ENCODE measurements around the gene LGR6. TPM values are rescaled to one million over a fixed set of nuclear protein-coding genes. Genes with fewer than 3 reads are reported as not detected.

The LGR6 gene
- total and polyA plus RNA-seq, 2 donors (not counting 1 experiment from before 2014, with no cell fraction given): 0.28 TPM; not detected in 1

DNA sequence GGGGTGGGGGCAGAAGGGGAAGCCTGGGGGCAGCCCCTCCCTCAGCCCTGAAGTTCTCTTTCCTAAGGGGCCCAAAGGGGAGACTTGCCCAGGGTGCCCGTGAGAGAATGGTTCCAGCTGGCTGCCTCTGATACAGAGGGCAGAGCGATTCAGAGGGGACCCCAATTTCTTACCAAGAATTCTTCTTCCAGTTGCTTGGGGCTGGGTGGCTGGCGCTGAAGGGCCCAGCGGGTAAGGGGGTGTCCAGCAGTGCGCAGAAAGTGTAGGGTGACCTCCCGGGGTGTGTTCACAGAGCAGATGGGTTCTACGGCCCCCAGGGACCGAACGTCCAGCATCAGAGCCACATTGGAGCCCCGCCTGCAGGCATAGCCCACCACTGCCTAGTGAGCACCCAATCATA lies 35.7 kb upstream of the LGR6 start:
- ChIA-PET POLR2A (no interaction called here), CTCF (no interaction called here)
- 81% methylated on average over 10 of the region's 10 CpGs for WGBS (ENCODE audit: insufficient coverage)
- no peaks in the 10 kb centered on the region for H3K27me3 ChIP-seq (replicated peaks in 1 of 4; ENCODE audit: control extremely low read depth in 1 of 4, control insufficient read depth in 3 of 4, insufficient read depth in 4 of 4, low read length in 3 of 4)
- no peaks in the 10 kb centered on the region for H3K27me3 Mint-ChIP-seq
- H3K27ac Mint-ChIP-seq: peak overlapping the region; percentile 32
- H4K20me1 ChIP-seq (ENCODE audit: control insufficient read depth, insufficient read depth, low read length, poor library complexity, severe bottlenecking): peaks cover 7% of the 10 kb centered on the region
- H3K27ac ChIP-seq (ENCODE audit: low read length in 2 of 2): peak overlapping the region in 1 of 2 donors; percentile 14
- no peak overlapping the region for H3K4me3 Mint-ChIP-seq
- H3K4me3 ChIP-seq (ENCODE audit: control extremely low read depth in 1 of 5, extremely low read depth in 1 of 5, insufficient read depth in 1 of 5, low read depth in 2 of 5, low read length in 4 of 5): no peak overlapping the region
- TF ChIP-seq EZH2 (IDR thresholded peaks at IDR 0.05; ENCODE audit: borderline replicate concordance, insufficient read depth, low read depth, low read length, poor library complexity, severe bottlenecking): no peak
- TF ChIP-seq, protein P1, sequence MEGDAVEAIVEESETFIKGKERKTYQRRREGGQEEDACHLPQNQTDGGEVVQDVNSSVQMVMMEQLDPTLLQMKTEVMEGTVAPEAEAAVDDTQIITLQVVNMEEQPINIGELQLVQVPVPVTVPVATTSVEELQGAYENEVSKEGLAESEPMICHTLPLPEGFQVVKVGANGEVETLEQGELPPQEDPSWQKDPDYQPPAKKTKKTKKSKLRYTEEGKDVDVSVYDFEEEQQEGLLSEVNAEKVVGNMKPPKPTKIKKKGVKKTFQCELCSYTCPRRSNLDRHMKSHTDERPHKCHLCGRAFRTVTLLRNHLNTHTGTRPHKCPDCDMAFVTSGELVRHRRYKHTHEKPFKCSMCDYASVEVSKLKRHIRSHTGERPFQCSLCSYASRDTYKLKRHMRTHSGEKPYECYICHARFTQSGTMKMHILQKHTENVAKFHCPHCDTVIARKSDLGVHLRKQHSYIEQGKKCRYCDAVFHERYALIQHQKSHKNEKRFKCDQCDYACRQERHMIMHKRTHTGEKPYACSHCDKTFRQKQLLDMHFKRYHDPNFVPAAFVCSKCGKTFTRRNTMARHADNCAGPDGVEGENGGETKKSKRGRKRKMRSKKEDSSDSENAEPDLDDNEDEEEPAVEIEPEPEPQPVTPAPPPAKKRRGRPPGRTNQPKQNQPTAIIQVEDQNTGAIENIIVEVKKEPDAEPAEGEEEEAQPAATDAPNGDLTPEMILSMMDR (IDR thresholded peaks at IDR 0.05): no peak
- peaks cover 8 to 47% of the 10 kb centered on the region in 2 experiments for H3K36me3 ChIP-seq (replicated peaks in 1 of 2; ENCODE audit: control extremely low read depth in 1 of 2, control insufficient read depth in 1 of 2, extremely low read depth in 1 of 2, insufficient read depth in 2 of 2, low read length in 1 of 2)
- H2AFZ ChIP-seq (ENCODE audit: insufficient read depth, low read depth, low read length, poor library complexity, severe bottlenecking): no peak overlapping the region
- peaks cover 39% of the 10 kb centered on the region for H3K79me2 ChIP-seq (ENCODE audit: control insufficient read depth, insufficient read depth, low read length)
- no peak overlapping the region for H3K4me2 ChIP-seq (replicated peaks; ENCODE audit: low read depth, low read length, poor library complexity, severe bottlenecking)
- H3K9me3 ChIP-seq (ENCODE audit: control extremely low read depth in 1 of 3, control insufficient read depth in 2 of 3, insufficient read depth in 1 of 3, low read length in 2 of 3): no peaks in the 10 kb centered on the region
- ATAC-seq (ENCODE audit: low read depth) (no peak), DNase-seq (no peak)
- no peak overlapping the region for H3K9ac ChIP-seq (ENCODE audit: low read length)
- peaks cover 41 to 52% of the 10 kb centered on the region in 2 donors for H3K4me1 ChIP-seq (ENCODE audit: control insufficient read depth in 2 of 2, insufficient read depth in 2 of 2, low read length in 2 of 2)
- peaks cover 66% of the 10 kb centered on the region for H3K4me1 Mint-ChIP-seq
- no peaks in the 10 kb centered on the region for H3K9me3 Mint-ChIP-seq (ENCODE audit: insufficient read depth)
- intact Hi-C loops (cut with micrococcal nuclease): no loop called here

DNA sequence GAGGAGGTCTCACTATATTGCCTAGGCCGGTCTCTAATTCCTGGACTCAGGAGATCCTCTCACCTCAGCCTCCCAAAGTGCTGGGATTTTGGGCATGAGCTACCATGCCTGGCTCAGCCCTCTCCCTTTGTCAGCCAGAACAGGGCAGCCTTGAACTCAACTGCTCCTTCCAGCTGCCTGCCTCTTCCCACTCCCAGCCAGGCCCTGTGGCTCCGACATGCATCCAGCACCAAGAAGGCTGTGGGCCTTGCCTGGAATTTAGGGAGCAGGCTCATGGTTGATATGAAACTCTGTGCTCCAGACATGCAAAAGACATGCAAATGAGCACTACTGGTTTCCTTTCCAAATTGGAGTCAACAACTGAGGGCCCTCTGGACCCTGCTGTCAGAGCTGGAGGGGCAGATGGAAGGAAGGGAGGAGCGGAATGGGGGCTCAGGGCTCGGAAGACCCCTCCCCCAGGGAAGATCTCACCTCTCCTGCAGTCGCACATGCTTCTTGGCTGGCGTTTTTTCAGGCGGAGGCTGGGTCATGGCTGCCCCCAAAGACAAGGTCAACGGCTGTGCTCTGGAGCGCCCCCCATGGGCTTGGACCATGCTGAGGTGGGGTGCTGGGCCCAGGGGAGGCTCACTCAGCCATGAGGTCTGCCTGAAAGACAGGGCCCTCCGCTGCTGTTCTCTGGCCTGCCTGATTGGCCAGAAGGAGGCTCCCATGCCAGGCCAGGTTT lies 34.6 kb upstream of the LGR6 start:
- Histone ChIP-seq H3K4me3 (ENCODE audit: control extremely low read depth in 1 of 5, extremely low read depth in 1 of 5, insufficient read depth in 1 of 5, low read depth in 2 of 5, low read length in 4 of 5) (peak overlapping the region; percentile 69 to 92 (median 73)), H3K9me3 (ENCODE audit: control extremely low read depth in 1 of 3, control insufficient read depth in 2 of 3, insufficient read depth in 1 of 3, low read length in 2 of 3) (no peaks in the 10 kb centered on the region), H4K20me1 (ENCODE audit: control insufficient read depth, insufficient read depth, low read length, poor library complexity, severe bottlenecking) (peaks cover 7% of the 10 kb centered on the region), H3K4me1 (ENCODE audit: control insufficient read depth in 2 of 2, insufficient read depth in 2 of 2, low read length in 2 of 2) (peaks cover 51 to 62% of the 10 kb centered on the region in 2 donors), H3K4me2 (replicated peaks; ENCODE audit: low read depth, low read length, poor library complexity, severe bottlenecking) (peak overlapping the region; percentile 91), H3K36me3 (replicated peaks in 1 of 2; ENCODE audit: control extremely low read depth in 1 of 2, control insufficient read depth in 1 of 2, extremely low read depth in 1 of 2, insufficient read depth in 2 of 2, low read length in 1 of 2) (peaks cover 8 to 37% of the 10 kb centered on the region in 2 experiments), H3K79me2 (ENCODE audit: control insufficient read depth, insufficient read depth, low read length) (peaks cover 39% of the 10 kb centered on the region), H3K27ac (ENCODE audit: low read length in 2 of 2) (peak overlapping the region; percentile 89 to 93), H3K27me3 (replicated peaks in 1 of 4; ENCODE audit: control extremely low read depth in 1 of 4, control insufficient read depth in 3 of 4, insufficient read depth in 4 of 4, low read length in 3 of 4) (no peaks in the 10 kb centered on the region), H2AFZ (ENCODE audit: insufficient read depth, low read depth, low read length, poor library complexity, severe bottlenecking) (peak overlapping the region; percentile 69), H3K9ac (ENCODE audit: low read length) (peak overlapping the region; percentile 83)
- no peak for DNase-seq
- intact Hi-C loops (cut with micrococcal nuclease): no loop called here
- Mint-ChIP-seq H3K27me3 (no peaks in the 10 kb centered on the region), H3K27ac (peak overlapping the region; percentile 94), H3K9me3 (ENCODE audit: insufficient read depth) (no peaks in the 10 kb centered on the region), H3K4me1 (peaks cover 76% of the 10 kb centered on the region), H3K4me3 (peak overlapping the region; percentile 93)
- POLR2A ChIA-PET: no interaction called here
- CTCF ChIA-PET: interaction anchor here (1.0 to 1.7 kb wide), 3 partner anchors 12 to 31 kb away, joined by 3 to 11 read pairs (median 8); no protein-coding TSS in a partner anchor
- TF ChIP-seq, protein P1 (IDR thresholded peaks at IDR 0.05): no peak
- TF ChIP-seq EZH2 (IDR thresholded peaks at IDR 0.05; ENCODE audit: borderline replicate concordance, insufficient read depth, low read depth, low read length, poor library complexity, severe bottlenecking): no peak
- no peak for ATAC-seq (ENCODE audit: low read depth)
- 32% methylated on average over 8 of the region's 10 CpGs for WGBS (ENCODE audit: insufficient coverage)
